CD14-positive monocyte (primary cell): Measurements from ENCODE around the gene SNIP1. TPM values are rescaled to one million over a fixed set of nuclear protein-coding genes. Genes with fewer than 3 reads are reported as not detected.

Source experiments
- DNase-seq, 3 donors: peaks; one replicate each; pipeline ENCODE4 v3.0.0-alpha.2; 2011 to 2022
- H2AFZ ChIP-seq: 2 replicates; pipeline ENCODE4 v1.6.0; 2012; ENCODE audit warnings: mild to moderate bottlenecking, low read depth, low read length, inconsistent platforms; ENCODE audit not compliant: insufficient read depth, poor library complexity, severe bottlenecking
- H3K27ac ChIP-seq, 2 donors: 1 replicate in 1 of 2; 2 replicates in 1 of 2; pipeline ENCODE4 v1.5.1; 2012 to 2013; ENCODE audit warnings: low read length in 2 of 2, control low read depth in 1 of 2, inconsistent platforms in 1 of 2, low read depth in 1 of 2, mild to moderate bottlenecking in 1 of 2
- H3K27me3 ChIP-seq, 2 donors: one replicate each; pipeline versions ENCODE4 v1.6.0 to v1.6.1; 2011 to 2013; ENCODE audit warnings: low read length in 2 of 2; ENCODE audit not compliant: control insufficient read depth in 2 of 2, insufficient read depth in 2 of 2
- H3K36me3 ChIP-seq, 2 donors: replicated peaks in 1 of 2; 1 replicate in 1 of 2; 2 replicates in 1 of 2; pipeline versions ENCODE4 v1.5.1 to v1.6.1; 2012 to 2013; ENCODE audit warnings: low read length in 2 of 2, control low read depth in 1 of 2, inconsistent platforms in 1 of 2, mild to moderate bottlenecking in 1 of 2; ENCODE audit not compliant: insufficient read depth in 2 of 2, control insufficient read depth in 1 of 2
- H3K4me1 ChIP-seq, 2 donors: 1 replicate in 1 of 2; 2 replicates in 1 of 2; pipeline versions ENCODE4 v1.5.1 to v1.6.1; 2012 to 2013; ENCODE audit warnings: low read length in 2 of 2, control low read depth in 1 of 2, inconsistent platforms in 1 of 2, mild to moderate bottlenecking in 1 of 2, moderate library complexity in 1 of 2; ENCODE audit not compliant: insufficient read depth in 2 of 2, control insufficient read depth in 1 of 2
- H3K4me2 ChIP-seq: replicated peaks from 2 replicates; pipeline ENCODE3; 2012; ENCODE audit warnings: low read length, moderate library complexity, mild to moderate bottlenecking; ENCODE audit not compliant: poor library complexity, severe bottlenecking; ENCODE audit errors: extremely low read depth
- H3K4me3 ChIP-seq, 3 experiments: fragments of 200-600 bp in 1 of 3; sonication (generic) in 1 of 3; replicated peaks in 1 of 3; 1 replicate in 2 of 3; 2 replicates in 1 of 3; pipeline ENCODE4 v1.5.1; 2011 to 2013; ENCODE audit warnings: low read length in 3 of 3, mild to moderate bottlenecking in 3 of 3, control low read depth in 2 of 3, low read depth in 2 of 3, inconsistent platforms in 1 of 3, moderate library complexity in 1 of 3
- H3K79me2 ChIP-seq: 2 replicates; pipeline ENCODE4 v1.6.0; 2012; ENCODE audit warnings: mild to moderate bottlenecking, control low read depth, inconsistent platforms, low read length, moderate library complexity; ENCODE audit not compliant: insufficient read depth
- H3K9ac ChIP-seq: 2 replicates; pipeline ENCODE4 v1.6.0; 2017; ENCODE audit warnings: low read length, mild to moderate bottlenecking; ENCODE audit not compliant: insufficient read depth, poor library complexity, severe bottlenecking
- H3K9me3 ChIP-seq, 2 donors: replicated peaks in 1 of 2; 1 replicate in 1 of 2; 2 replicates in 1 of 2; pipeline versions ENCODE4 v1.5.1 to v1.6.1; 2012 to 2013; ENCODE audit warnings: low read length in 2 of 2, control low read depth in 1 of 2; ENCODE audit not compliant: control insufficient read depth in 1 of 2, insufficient read depth in 1 of 2
- H4K20me1 ChIP-seq: 2 replicates; pipeline ENCODE4 v1.6.0; 2012; ENCODE audit warnings: mild to moderate bottlenecking, low read length, control low read depth, moderate library complexity; ENCODE audit not compliant: insufficient read depth
- H3K27ac Mint-ChIP-seq, 7 donors: one replicate each; pipeline ENCODE4 v1.8.0; 2020; ENCODE audit warnings: mild to moderate bottlenecking in 7 of 7, mixed read lengths in 7 of 7, moderate library complexity in 6 of 7, inconsistent platforms in 2 of 7
- H3K27me3 Mint-ChIP-seq, 3 donors: one replicate each; pipeline ENCODE4 v1.8.0; 2021 to 2022; ENCODE audit warnings: low read depth in 3 of 3, mild to moderate bottlenecking in 3 of 3, mixed read lengths in 3 of 3, moderate library complexity in 3 of 3, inconsistent platforms in 1 of 3
- H3K36me3 Mint-ChIP-seq, 2 donors: one replicate each; pipeline ENCODE4 v1.8.0; 2020; ENCODE audit warnings: mixed read lengths in 2 of 2, inconsistent platforms in 1 of 2, mild to moderate bottlenecking in 1 of 2
- H3K4me1 Mint-ChIP-seq: one replicate; pipeline ENCODE4 v1.8.0; 2020; ENCODE audit warnings: mild to moderate bottlenecking, mixed read lengths
- H3K4me3 Mint-ChIP-seq, 2 donors: one replicate each; pipeline ENCODE4 v1.8.0; 2020; ENCODE audit warnings: mild to moderate bottlenecking in 2 of 2, mixed read lengths in 2 of 2, moderate library complexity in 1 of 2
- H3K9me3 Mint-ChIP-seq, 7 donors: one replicate each; pipeline ENCODE4 v1.8.0; 2020 to 2022; ENCODE audit warnings: mixed read lengths in 7 of 7, mild to moderate bottlenecking in 6 of 7, moderate library complexity in 6 of 7, inconsistent platforms in 2 of 7
- CTCF ChIP-seq: fragments of 200-600 bp; IDR thresholded peaks from one replicate; pipeline ENCODE4 v1.8.0; 2022; ENCODE audit warnings: antibody characterized with exemption, mild to moderate bottlenecking
- WGBS: methylation state at CpG from one replicate; pipeline ENCODE4 v1.1.5; 2013; ENCODE audit warnings: missing lambda C conversion rate; ENCODE audit not compliant: insufficient coverage; 5-methylcytosine and 5-hydroxymethylcytosine counted together
- intact Hi-C, 2 donors: fragments of 100-400 bp; cut with micrococcal nuclease; formaldehyde crosslinking; loops; one replicate each; pipeline versions ENCODE4 v1.15.0 to v1.15.1; 2023
- polyA plus RNA-seq, 3 donors: library from polyadenylated mRNA; depleted of rRNA in 1 of 3; unstranded in 2 of 3; stranded (reverse) in 1 of 3; fragments of 300-500 nt in 2 of 3; fragments of >200 nt in 1 of 3; fragmentation: Illumina TruSeq in 2 of 3; gene quantifications; 1 replicate in 2 of 3; 2 replicates in 1 of 3; pipeline ENCODE4 v1.2.3, GENCODE V29; 2012 to 2021

The SNIP1 gene
- polyA plus RNA-seq, 3 donors = 1.6 to 6.8 (median 3.3) TPM

- intact Hi-C loops = no loop called here
- Histone ChIP-seq H3K27ac (no peak overlapping the region), H3K4me2 (no peak overlapping the region), H3K27me3 (no peaks in the 10 kb centered on the region), H2AFZ (no peak overlapping the region), H3K79me2 (peaks cover 10% of the 10 kb centered on the region), H4K20me1 (peaks cover 21% of the 10 kb centered on the region), H3K9ac (no peak overlapping the region), H3K4me1 (no peaks in the 10 kb centered on the region), H3K4me3 (no peak overlapping the region), H3K36me3 (peaks cover 70 to 96% of the 10 kb centered on the region in 2 donors), H3K9me3 (no peaks in the 10 kb centered on the region)
- H3K27me3 Mint-ChIP-seq = no peaks in the 10 kb centered on the region
- peaks cover 6% of the 10 kb centered on the region for H3K4me1 Mint-ChIP-seq
- DNase-seq = peak in 1 of 3 donors; percentile 28
- 80% methylated on average over 4 of the region's 5 CpGs for WGBS
- H3K27ac Mint-ChIP-seq = peak overlapping the region in 2 of 7 donors; percentile 6 to 32
- no peak overlapping the region for H3K4me3 Mint-ChIP-seq
- peaks cover 69 to 92% of the 10 kb centered on the region in 2 donors for H3K36me3 Mint-ChIP-seq
- peaks cover 0 to 7% (median 0%) of the 10 kb centered on the region in 7 donors for H3K9me3 Mint-ChIP-seq
- TF ChIP-seq CTCF = no peak
These were observed 9.1 kb downstream of the SNIP1 start for GRCh38 chr1:37545019-37545418.

GRCh38 chr1:37544530-37544929, 9.6 kb downstream of the SNIP1 start:
- Histone ChIP-seq H4K20me1 (peaks cover 18% of the 10 kb centered on the region), H3K27me3 (no peaks in the 10 kb centered on the region), H3K27ac (no peak overlapping the region), H2AFZ (no peak overlapping the region), H3K4me2 (no peak overlapping the region), H3K79me2 (peaks cover 5% of the 10 kb centered on the region), H3K36me3 (peaks cover 70 to 96% of the 10 kb centered on the region in 2 donors), H3K9ac (no peak overlapping the region), H3K9me3 (no peaks in the 10 kb centered on the region), H3K4me1 (no peaks in the 10 kb centered on the region), H3K4me3 (no peak overlapping the region)
- peak overlapping the region in 2 of 7 donors; percentile 1 to 6 for H3K27ac Mint-ChIP-seq
- peaks cover 3% of the 10 kb centered on the region for H3K4me1 Mint-ChIP-seq
- peaks cover 69 to 92% of the 10 kb centered on the region in 2 donors for H3K36me3 Mint-ChIP-seq
- 98% methylated on average over 13 of the region's 21 CpGs for WGBS
- peaks cover 0 to 7% (median 0%) of the 10 kb centered on the region in 7 donors for H3K9me3 Mint-ChIP-seq
- H3K27me3 Mint-ChIP-seq = no peaks in the 10 kb centered on the region
- no peak overlapping the region for H3K4me3 Mint-ChIP-seq
- DNase-seq = no peak
- intact Hi-C loops = no loop called here
- TF ChIP-seq CTCF = no peak
